A549 (cell line): ENCODE data around the gene FKTN.

Experiments used
- NR3C1 ChIP-seq: fragments of >200 bp; sonication (Bioruptor Twin); formaldehyde crosslinking; IDR thresholded peaks from 3 replicates; pipeline ENCODE4 v1.6.1; 2017
- REST ChIP-seq: fragments of 200-600 bp; sonication (generic); IDR thresholded peaks from 2 replicates; pipeline ENCODE4 v1.6.1; 2016; ENCODE audit warnings: antibody characterized with exemption, mild to moderate bottlenecking, moderate library complexity
- RFX5 ChIP-seq: fragments of 450-650 bp; IDR thresholded peaks from 2 replicates; pipeline ENCODE4 v1.7.1; 2014; ENCODE audit warnings: antibody characterized with exemption, mild to moderate bottlenecking, moderate library complexity

- TF ChIP-seq RFX5 = no peak
- TF ChIP-seq NR3C1 = no peak
- no peak for TF ChIP-seq REST
Observed at GRCh38 chr9:105541838-105542237, 16.1 kb upstream of the FKTN start.
